ENCODE measurements around the gene SLCO4A1. TPM values are rescaled to one million over a fixed set of nuclear protein-coding genes. Genes with fewer than 3 reads are reported as not detected.

SLCO4A1 gene
- total RNA-seq, 1 experiment from 2014 or later = 48.8 TPM

DNA sequence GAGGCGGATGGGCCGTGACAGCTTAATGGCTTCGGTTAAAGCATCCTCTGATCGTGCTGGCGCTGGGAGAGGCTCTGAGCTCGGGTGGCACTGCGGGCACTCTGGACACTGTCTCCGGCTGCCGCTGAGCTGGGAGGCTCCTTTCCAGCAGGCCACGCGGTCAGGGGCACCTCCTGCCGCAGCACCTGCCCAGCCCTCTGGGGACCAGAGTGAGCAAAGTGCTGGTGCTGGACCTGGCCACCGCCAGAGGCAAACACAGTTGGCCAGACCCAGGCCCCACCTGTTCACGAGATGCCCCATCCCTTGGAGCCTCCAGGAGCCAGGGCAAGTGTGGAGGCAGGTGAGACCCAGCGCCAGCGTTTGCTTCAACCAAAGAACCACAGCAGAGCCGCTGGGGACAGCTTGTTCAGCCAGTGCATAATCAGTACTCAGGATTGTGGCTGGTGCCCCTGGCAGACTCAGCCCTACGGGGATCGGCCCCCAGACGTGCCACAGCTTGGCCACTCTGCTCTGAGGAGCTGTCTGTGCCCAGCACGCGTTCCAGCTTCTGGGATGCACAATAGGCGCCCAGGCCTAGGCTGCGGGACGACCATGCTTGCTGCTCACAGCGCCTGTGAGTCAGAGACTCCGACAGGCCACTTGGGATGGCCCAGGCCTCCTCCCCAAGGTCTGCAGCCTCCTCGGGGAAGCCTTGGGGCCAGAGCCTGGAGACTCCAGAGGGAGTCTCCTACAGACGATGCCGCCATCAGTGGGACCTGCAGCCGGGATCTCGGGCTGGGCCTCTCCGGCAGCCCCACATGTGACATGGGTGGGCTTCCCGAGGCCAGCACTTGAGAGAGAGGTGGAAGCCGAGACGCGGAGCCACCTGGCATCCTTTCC lies 38.2 kb upstream of the SLCO4A1 start:
- CTCF ChIA-PET = no interaction called here
- BruUV-seq (replicated peaks) = no TSS peak
- Histone ChIP-seq H3K9me3 (ENCODE audit: low read depth, low read length, poor library complexity, severe bottlenecking) (no peaks in the 10 kb centered on the region), H3K27ac (ENCODE audit: low read depth, low read length, poor library complexity, severe bottlenecking) (no peak overlapping the region), H3K27me3 (replicated peaks; ENCODE audit: insufficient read depth, low read depth, low read length, poor library complexity) (no peaks in the 10 kb centered on the region), H3K4me3 (ENCODE audit: low read depth, low read length, poor library complexity, severe bottlenecking) (no peak overlapping the region), H3K4me1 (ENCODE audit: insufficient read depth, low read length, poor library complexity, severe bottlenecking) (peaks cover 18% of the 10 kb centered on the region), H3K36me3 (ENCODE audit: insufficient read depth, low read length, poor library complexity, severe bottlenecking) (no peaks in the 10 kb centered on the region)
- POLR2A ChIA-PET (ENCODE audit: low non-redundant PET) = interaction anchor here (0.7 kb wide), 1 partner anchor 190 kb away, joined by 3 read pairs; no protein-coding TSS in a partner anchor
- intact Hi-C loops (cut with micrococcal nuclease; ENCODE audit: unreplicated experiment) = no loop called here
- TF ChIP-seq, protein P1, sequence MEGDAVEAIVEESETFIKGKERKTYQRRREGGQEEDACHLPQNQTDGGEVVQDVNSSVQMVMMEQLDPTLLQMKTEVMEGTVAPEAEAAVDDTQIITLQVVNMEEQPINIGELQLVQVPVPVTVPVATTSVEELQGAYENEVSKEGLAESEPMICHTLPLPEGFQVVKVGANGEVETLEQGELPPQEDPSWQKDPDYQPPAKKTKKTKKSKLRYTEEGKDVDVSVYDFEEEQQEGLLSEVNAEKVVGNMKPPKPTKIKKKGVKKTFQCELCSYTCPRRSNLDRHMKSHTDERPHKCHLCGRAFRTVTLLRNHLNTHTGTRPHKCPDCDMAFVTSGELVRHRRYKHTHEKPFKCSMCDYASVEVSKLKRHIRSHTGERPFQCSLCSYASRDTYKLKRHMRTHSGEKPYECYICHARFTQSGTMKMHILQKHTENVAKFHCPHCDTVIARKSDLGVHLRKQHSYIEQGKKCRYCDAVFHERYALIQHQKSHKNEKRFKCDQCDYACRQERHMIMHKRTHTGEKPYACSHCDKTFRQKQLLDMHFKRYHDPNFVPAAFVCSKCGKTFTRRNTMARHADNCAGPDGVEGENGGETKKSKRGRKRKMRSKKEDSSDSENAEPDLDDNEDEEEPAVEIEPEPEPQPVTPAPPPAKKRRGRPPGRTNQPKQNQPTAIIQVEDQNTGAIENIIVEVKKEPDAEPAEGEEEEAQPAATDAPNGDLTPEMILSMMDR (conservative IDR thresholded peaks at IDR 0.05; ENCODE audit: low read depth, low read length) = no peak
- TF ChIP-seq EZH2 (IDR thresholded peaks at IDR 0.05; ENCODE audit: borderline replicate concordance, low read depth, low read length, poor library complexity, severe bottlenecking) = no peak
- no peak for DNase-seq (ENCODE audit: low spot score)

DNA sequence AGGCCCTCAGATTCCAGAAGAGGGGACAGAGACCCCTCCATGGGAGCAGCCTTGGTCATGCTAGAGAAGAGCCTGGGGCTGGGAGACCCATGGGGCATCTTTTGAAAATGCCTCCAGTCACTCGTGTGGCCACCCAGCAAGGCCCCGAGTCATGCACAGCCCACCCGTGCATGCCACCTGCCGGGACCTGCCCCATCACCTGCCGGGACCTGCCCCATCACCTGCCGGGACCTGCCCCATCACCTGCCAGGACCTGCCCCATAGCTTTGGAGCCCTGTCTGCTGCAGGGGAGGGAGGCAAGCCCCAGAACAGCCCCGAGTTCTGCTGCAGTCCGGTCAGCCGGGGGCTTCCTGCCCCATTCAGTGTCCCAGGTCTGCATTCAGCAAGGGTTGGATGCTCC lies 37.5 kb upstream of the SLCO4A1 start:
- H3K4me1 ChIP-seq (ENCODE audit: insufficient read depth, low read length, poor library complexity, severe bottlenecking) = peaks cover 18% of the 10 kb centered on the region
- BruUV-seq (replicated peaks) = no TSS peak
- intact Hi-C loops (cut with micrococcal nuclease; ENCODE audit: unreplicated experiment) = no loop called here
- no peaks in the 10 kb centered on the region for H3K27me3 ChIP-seq (replicated peaks; ENCODE audit: insufficient read depth, low read depth, low read length, poor library complexity)
- no peak overlapping the region for H3K4me3 ChIP-seq (ENCODE audit: low read depth, low read length, poor library complexity, severe bottlenecking)
- TF ChIP-seq EZH2 (IDR thresholded peaks at IDR 0.05; ENCODE audit: borderline replicate concordance, low read depth, low read length, poor library complexity, severe bottlenecking) = no peak
- TF ChIP-seq, protein P1 (conservative IDR thresholded peaks at IDR 0.05; ENCODE audit: low read depth, low read length) = no peak
- no peak for DNase-seq (ENCODE audit: low spot score)
- ChIA-PET CTCF (no interaction called here), POLR2A (ENCODE audit: low non-redundant PET) (no interaction called here)
- no peaks in the 10 kb centered on the region for H3K9me3 ChIP-seq (ENCODE audit: low read depth, low read length, poor library complexity, severe bottlenecking)
- no peak overlapping the region for H3K27ac ChIP-seq (ENCODE audit: low read depth, low read length, poor library complexity, severe bottlenecking)
- no peaks in the 10 kb centered on the region for H3K36me3 ChIP-seq (ENCODE audit: insufficient read depth, low read length, poor library complexity, severe bottlenecking)

DNA sequence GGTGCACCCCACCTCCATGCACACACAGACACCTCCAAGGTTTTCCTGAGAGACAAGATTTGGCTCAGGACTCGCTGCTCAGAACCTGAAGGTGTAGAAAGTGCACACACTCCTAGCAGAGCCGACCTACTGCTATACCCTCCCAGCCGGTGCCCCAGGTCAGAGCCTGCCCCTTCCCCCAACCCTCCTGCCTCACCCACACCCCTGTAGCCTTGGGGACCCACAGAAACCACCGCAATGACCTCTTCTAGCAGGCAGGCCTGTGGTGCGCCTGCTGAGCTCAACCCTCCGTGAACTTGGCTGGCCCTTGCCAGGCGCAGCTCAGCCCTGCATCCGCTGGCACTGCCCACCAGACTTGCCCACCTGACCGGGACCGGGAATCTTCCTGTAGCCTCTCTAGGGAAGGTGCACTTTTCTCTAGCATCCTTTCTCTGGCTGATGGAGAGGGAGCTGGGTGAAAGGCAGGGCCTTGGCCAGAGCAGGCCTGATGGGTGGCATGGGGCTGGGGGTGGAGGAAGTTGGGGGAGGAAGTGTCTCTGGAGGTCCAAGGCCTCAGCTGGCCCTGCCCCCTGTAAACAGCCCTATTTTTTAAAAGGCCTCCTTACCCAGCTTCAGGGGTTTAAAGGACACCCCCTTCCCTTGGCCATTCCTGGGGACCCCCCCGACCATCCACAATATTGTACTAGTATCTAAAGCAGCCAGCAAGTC lies 36.9 kb upstream of the SLCO4A1 start:
- Histone ChIP-seq H3K4me1 (ENCODE audit: insufficient read depth, low read length, poor library complexity, severe bottlenecking) (peaks cover 18% of the 10 kb centered on the region), H3K36me3 (ENCODE audit: insufficient read depth, low read length, poor library complexity, severe bottlenecking) (no peaks in the 10 kb centered on the region), H3K9me3 (ENCODE audit: low read depth, low read length, poor library complexity, severe bottlenecking) (no peaks in the 10 kb centered on the region), H3K27me3 (replicated peaks; ENCODE audit: insufficient read depth, low read depth, low read length, poor library complexity) (no peaks in the 10 kb centered on the region), H3K27ac (ENCODE audit: low read depth, low read length, poor library complexity, severe bottlenecking) (no peak overlapping the region), H3K4me3 (ENCODE audit: low read depth, low read length, poor library complexity, severe bottlenecking) (no peak overlapping the region)
- no peak for DNase-seq (ENCODE audit: low spot score)
- no TSS peak for BruUV-seq (replicated peaks)
- TF ChIP-seq, protein P1 (conservative IDR thresholded peaks at IDR 0.05; ENCODE audit: low read depth, low read length) = no peak
- no peak for TF ChIP-seq EZH2 (IDR thresholded peaks at IDR 0.05; ENCODE audit: borderline replicate concordance, low read depth, low read length, poor library complexity, severe bottlenecking)
- ChIA-PET POLR2A (ENCODE audit: low non-redundant PET) (no interaction called here), CTCF (no interaction called here)
- intact Hi-C loops (cut with micrococcal nuclease; ENCODE audit: unreplicated experiment) = no loop called here
